PC-9 (cell line): Measurements from ENCODE around the gene SMARCE1.

Source experiments
- CTCF ChIP-seq: fragments of 200-600 bp; sonication (generic); conservative IDR thresholded peaks from 2 replicates; pipeline ENCODE4 v1.6.1; 2017; ENCODE audit warnings: mixed run types, antibody characterized with exemption, mild to moderate bottlenecking, moderate library complexity
- EZH2 ChIP-seq: fragments of 200-600 bp; sonication (generic); IDR thresholded peaks from 2 replicates; pipeline ENCODE4 v1.8.0; 2017; ENCODE audit warnings: antibody characterized with exemption, low read depth

- TF ChIP-seq CTCF (no peak), EZH2 (no peak)
Observed at GRCh38 chr17:40666331-40666730, 18.7 kb upstream of the SMARCE1 start.
